Anterior cingulate cortex (tissue), 58 donors: Measurements from ENCODE around the gene MRPL33.
A peak's percentile ranks its signal among the peaks of the same experiment; 100 is the strongest.
"Not testable (repeated sequence)": the region's sequence is repeated elsewhere in the genome, so short reads cannot be mapped to it uniquely, and the experiment has no call there.

Experiments
- DNase-seq, 58 donors: peaks; one replicate each; lab custom pipeline; 2025; lab: John Stamatoyannopoulos, UW

Gene MRPL33

DNA sequence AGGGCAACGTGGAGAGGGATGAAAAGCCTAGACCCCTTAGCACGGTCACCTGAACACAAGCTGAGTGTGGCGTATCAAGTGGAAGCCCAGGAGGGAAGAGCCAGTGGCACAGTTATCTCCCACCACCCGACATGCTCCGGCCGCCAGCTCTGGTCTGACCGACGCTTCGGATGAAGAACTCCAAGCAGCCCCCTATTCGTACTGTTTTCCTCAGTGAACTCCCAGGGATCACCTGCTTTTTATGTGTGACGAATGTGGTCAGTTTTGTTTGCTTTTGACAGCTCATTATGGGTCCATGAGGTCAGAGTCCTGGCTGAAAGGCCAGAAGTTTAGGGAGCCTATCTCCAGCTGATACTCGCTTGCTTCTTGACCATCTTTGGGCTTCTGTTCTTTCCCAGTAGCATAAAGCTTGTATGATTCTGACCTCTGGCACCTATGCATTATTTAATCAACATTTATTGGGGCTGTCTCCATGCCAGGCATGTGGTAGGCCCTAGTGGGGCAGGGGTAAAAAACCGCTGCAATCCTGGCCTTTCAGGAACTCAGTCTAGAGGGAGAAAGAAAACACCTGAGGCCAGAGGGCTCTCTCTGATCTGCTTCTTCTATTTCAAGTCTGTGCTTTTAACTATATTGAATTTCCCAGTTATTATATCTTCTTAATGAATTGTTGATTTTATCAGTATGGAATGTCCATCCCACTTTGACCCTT is 33.0 kb upstream of the MRPL33 start:
- DNase-seq: no peak

DNA sequence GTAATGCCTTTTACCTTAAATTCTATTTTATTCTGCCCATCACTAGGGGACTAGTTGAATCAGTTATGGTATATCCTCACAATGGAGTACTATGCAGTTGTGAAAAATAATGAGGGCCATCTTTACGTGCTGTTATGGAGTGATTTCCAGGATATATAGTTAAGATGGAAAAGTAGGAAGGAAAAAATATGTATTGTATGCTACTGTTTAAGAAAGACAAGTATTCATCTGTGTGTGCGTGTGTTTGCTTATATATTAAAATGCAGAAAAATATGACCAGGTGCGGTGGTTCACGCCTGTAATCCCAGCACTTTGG is 32.5 kb upstream of the MRPL33 start:
- no peak for DNase-seq

DNA sequence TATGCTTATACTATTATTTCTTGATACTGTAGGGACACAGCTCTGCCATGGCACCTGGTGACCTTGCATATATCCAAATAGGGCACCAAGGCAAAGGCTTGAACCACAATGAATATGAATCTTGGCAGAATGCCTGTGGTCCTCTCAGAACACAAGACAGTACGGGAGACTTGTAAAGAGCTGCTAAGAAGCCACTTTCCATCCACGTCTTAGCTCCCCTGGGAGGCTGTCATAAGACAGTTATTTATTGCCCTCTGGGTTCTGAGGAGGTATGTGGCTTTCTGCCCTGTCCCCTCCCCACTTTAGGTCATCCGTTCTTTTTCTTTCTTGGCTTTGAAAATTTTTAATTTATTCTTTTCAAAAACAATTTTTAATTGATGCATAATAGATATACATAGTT is 29.8 kb upstream of the MRPL33 start:
- DNase-seq: no peak

DNA sequence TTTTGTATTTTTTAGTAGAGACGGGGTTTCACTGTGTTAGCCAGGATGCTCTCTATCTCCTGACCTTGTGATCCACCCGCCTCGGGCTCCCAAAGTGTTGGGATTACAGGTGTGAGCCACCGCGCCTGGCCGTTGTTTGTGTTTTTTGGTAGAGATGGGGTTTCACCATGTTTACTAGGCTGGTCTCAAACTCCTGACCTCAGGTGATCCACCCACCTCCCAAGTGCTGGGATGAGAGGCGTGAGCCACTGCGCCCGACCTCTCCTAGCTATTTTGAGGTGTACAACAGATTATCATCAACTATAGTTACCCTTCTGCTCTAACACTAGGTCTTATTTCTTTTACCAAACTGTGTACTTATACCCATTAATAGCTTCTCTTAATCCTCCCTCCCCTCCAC is 28.9 kb upstream of the MRPL33 start:
- DNase-seq: no peak

DNA sequence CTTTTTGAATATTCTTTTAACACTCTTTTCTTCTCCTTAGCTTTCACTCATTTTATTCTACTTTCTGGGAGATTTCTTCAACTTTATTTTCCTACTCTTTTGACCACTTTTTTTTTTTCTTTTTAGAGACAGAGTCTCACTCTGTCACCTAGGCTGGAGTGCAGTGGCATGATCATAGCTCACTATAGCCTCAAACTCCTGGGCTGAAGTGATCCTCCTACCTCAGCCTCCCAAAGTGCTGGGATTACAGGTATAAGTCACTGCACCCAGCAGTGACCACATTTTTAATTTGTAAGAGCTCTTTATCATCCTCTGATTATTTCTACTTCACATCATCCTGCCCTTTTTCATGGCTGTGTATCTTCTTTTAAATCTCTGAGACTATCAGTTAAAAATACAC is 26.0 kb upstream of the MRPL33 start:
- not testable (repeated sequence) for DNase-seq

DNA sequence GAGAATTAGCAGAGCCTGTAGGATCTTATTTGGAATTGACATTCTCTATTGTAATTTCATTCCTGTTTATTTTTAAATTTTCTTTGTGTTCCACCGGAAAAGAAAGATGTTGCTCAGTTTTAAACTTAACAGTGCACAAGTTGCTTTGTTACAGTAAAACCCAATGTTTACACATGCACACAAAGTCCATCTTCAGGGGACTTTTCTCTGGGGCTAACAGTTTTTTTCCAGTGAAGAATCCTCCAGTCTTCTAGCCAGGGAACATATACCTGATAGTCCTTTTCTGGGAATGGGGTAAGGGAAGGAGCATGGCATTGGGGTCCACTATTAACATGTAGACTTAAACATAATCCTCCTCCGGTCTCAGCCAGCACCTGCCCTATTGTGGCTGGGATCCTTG is 25.2 kb upstream of the MRPL33 start:
- no peak for DNase-seq

DNA sequence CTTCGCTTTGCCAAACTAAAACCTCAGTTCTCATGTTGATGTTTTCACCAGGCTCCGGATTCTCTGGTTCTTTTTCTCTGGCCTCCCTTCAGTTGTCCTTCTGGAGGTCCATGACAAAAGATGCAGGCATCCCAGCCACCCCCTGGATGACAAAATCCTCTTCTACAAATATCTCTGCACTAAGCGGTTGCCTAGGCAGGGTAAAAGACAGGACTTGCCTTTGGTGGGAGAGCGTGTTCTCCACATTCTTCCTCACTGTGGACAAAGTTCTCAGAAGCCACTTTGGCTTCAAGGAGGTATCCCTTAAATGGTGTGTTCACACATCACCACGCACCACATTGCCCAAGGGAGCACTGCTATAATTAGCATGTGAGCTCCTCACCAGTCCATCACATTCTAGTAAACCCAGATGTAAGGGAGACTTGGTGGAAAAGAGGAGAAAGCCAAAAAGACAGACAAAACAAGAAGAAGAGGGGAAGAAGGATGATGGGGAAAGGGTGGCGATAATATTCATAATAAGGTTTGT is 23.6 kb upstream of the MRPL33 start:
- peak in 2 of 58 donors; percentile 20 to 41 for DNase-seq

DNA sequence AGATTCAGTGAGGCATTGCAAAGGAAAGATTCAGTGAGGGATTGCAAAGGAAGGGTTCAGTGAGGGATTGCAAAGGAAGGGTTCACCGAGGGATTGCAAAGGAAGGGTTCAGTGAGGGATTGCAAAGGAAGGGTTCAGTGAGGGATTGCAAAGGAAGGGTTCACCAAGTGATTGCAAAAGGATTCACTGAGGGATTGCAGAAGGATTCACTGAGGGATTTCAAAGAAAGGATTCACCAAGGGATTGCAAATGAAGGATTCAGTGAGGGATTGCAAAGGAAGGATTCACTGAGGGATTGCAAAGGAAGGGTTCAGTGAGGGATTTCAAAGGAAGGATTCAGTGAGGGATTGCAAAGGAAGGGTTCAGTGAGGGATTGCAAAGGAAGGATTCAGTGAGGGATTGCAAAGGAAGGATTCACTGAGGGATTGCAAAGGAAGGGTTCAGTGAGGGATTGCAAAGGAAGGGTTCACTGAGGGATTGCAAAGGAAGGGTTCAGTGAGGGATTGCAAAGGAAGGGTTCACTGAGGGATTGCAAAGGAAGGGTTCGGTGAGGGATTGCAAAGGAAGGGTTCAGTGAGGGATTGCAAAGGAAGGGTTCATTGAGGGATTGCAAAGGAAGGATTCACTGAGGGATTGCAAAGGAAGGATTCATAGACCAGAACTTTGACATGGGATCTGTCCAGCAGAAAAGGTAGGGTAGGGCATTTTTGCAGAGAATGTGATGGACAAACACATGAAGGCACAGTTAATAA is 22.5 kb upstream of the MRPL33 start:
- not testable (repeated sequence) for DNase-seq

DNA sequence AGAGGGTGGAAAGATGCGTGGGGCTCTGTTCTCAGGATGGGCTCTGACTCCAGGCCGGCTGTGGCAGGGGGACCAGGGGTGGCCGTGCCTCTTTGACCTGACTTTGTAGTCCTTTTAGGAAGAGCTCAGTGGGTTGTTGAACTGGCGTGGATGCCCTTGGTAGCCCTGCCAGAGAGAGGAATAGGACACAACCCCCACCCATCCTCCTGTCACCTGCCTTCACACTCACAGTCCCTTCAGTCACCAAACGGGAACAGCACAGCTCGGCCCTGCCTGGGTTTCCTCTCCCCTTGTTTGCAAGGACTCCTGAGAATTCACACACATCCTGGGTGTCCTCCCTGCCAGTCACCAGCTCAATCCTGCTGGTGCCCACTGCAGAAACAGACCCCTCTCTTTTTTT is 20.1 kb upstream of the MRPL33 start:
- DNase-seq: no peak

DNA sequence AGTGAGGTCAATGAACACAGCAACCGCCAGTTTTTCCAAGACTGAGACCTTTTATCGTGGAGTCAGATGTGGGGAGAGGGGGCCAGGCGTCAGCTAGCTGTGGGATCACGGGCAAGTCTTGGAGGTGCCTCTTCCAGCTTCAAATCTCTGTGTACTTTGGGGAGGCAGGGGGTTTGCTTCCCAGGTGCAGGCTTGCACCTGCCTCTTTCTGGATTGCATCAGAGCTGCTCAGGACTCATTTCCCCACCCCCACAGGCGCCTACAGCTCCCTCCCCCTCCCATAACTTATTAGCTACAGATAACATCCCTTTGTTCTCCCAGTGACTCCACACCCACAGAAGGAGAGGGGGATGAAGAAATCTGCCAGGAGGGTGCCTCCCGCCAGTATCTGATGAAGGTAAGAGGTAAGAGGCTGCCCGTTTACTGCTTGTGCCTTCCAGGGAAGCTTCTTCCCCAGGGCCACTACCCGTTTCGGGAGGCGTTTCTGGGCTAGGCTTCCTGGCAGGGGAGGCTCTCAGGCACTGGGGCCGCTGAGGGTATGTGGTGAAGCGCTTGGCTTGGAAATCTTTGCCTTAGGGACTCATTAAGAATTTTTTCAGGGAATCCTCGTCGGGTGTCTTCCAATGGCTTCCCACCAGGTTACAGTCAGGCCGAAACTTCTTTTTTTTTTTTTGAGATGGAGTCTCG is 18.8 kb upstream of the MRPL33 start:
- DNase-seq: peak in 1 of 58 donors; percentile 25

DNA sequence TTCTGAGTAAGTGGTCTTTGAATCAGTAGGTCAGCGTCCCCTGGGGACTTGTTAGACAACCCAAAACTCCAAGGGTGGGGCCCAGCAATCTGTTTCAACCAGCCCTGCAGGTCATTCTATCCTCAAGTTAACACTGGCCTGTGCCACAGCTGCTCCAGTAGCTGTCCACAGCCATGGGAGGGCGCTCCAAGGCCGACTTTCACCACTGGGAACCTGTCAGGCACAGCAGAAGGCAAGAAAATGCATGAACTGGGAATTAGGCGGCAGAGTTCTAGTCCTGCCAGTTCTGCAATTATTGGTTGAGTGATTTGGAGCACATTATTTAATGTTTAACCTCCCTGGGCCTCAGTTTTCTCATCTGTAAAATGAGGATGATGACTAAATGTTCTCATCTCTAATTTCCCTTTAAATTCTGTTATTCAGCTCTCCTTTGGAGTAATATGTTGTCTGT is 17.4 kb upstream of the MRPL33 start:
- peak in 28 of 58 donors; percentile 3 to 64 (median 22) for DNase-seq

DNA sequence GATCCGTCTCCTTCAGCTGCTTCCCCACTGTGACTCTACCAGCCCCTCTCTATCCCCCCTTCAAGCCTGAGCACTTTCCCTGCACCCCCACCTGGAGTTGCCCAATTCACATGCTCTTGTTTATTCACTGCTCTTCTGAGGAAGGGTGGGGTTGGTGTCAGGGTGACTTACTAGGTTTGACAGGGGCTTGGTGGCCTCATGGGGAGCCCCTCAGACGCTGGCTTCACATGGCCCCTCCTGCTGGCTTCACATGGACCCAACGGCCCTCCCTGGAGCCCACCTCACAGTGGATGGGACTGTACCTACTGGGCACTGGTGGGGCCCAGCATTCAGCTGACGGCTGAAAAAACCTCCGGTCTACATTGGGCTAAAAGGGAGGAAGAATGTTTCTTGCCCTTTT is 16.7 kb upstream of the MRPL33 start:
- DNase-seq: no peak

DNA sequence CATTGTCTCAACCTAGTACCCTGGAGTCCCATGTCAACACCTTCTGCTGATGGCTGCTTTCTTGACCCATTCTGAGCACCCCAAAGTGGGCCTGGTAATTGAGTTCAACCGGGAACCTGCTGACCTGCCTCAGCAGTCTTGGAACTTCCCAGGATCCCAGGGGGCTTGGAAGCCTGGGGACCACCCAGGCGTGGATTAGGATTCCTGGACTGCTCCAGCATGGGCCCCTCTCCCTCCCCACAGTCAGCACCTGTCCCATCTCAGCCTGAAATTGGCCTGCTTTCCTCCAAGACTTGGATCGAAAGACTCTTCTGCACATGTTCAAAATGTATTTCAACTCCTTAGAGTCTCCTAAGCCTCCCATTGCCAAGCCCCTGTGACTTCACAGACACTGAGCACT is 15.4 kb upstream of the MRPL33 start:
- DNase-seq: no peak

DNA sequence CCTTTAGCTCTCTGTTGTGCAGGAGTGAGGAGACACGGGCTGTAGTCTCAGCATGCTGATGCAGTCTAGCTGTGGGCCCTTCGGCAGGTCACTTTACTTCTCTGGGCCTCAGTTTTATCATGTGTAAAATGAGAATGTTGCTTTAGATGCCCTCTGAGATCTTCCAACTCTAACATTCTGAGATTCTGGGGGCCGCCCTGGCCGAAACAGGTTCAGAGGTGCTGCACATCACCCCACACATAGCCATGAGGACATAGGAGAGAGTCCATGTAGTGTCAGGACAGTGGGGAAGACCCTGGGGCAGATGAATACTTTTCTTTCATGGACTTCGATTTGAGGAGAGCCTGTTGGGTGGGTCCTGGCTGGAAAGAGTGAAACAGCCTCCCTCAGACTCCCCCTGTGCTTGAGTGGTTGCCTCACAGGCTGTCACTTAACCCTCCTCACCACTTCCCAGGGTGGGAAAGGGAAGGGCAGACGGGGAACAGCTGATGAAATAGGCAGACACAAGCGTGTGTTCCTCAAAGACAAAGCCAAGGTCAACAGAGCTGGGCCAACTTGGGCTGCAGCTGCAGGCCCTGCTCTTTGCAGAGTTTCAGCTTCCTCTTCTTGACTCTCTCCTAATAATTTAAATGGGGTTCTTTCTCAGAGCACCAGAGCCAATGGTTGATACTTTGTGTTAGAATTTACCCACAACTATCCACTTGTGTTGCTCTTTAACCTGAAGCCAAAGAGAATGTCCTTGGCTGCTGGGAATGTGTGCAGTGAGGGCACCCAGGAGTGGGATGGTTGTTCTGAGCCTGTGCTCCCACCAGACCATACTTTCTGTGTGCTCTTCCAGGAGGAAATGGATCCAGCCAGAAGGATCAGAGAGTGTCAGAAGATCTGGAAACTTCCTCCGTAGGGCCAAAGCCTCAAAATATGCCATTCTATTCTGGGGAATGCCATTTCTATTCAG is 14.7 kb upstream of the MRPL33 start:
- DNase-seq: peak in 2 of 58 donors; percentile 9 to 11

DNA sequence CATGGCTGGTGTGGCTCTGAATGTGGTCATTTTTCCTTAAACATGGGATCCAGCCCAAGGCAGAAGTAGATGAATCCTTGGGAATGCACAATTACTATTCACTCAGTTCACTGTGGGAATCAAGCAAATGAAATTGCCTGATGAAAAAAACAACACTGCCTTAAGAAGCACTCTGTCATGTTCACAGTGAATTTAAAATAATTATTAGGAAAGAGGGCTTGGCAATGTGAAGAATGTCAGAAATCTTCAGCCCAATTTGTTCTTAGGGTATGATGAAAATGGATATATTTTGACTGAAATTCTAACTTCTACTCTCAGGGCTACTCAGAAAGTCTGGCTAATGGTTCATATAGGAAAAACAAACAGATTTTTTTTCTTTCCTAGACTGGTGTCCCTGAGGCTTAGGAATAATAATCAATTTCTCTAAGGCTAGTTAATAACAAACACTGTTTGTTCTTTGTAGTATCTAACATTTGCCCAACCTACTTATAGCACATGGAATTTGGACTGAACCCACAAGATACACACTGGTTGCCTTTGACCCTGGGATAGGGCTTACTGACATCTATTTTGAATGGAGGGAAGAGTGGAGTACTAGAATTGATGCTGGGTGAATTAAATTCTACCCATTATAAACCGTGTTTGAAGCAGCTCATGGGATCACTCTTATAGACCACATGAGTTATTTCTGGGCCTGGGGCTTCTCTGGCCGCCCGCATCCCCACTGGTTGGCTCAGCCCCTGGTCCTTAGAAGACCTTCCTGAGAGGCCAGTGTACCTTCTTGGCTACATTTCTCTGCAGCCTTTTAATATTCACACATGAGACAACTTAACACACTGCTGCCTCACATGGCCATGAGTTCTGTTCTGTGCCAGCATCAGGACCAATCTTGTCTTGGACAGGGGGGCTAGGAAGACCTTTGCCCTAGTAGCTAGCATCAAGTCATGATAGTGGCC is 8.3 kb upstream of the MRPL33 start:
- DNase-seq: no peak

DNA sequence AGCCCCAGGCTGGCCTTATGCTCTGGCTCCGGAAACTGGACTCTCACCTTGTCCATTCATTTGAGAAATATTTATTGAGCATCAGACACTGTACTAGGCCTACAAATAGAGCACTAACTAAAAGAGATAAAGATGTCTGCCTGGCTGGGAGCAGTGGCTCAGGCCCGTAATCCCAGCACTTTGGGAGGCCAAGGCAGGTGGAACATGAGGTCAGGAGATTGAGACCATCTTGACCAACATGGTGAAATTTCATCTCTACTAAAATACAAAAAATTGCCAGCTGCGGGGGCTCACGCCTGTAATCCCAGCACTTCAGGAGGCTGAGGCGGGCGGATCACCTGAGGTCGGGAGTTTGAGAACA is 7.6 kb upstream of the MRPL33 start:
- no peak for DNase-seq

DNA sequence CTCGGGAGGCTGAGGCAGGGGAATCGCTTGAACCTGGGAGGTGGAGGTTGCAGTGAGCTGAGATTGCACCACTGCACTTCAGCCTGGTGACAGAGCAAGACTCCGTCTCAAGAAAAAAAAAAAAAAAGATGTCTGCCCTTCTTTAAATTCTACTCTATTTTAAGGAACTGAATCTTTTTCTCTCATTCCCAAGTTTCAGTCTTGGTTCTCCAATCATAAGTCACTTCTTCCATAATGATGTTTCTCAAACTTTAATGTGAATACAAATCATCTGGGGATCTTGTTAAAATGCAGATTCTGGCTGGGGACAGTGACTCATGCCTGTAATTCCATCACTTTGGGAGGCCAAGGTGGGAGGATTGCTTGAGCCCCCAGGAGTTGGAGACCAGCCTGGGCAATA is 7.0 kb upstream of the MRPL33 start:
- not testable (repeated sequence) for DNase-seq

DNA sequence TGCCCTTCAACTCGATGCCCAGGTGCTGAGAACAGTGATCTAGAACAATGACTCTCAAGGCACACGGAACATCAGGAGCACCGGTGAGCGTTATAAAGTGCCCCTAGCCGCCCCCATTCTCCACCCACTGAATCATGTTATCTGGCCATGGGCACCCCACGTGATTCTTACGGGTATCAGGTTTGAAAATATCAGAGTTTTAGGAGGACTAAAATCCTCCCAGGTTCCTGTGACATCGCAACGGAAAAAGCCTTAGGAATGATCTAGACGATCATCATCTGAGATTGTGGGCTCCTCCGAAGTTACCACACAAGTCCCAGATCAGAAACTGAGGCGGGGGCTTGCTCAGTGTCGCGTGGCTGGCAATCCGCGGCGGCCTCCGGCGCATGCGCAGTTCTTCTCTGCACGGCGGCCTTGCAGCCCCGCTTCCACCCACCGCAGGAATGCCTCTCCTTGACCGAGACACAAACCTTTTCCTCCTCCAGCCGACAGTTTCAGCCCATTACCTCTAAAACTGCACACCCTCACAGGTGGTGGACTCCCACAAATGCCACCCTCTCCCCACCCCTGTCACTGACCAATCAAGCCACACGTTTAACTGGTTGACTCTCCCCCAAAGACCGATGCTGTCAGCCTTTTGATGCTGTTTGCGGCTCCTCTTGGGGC is 5.8 kb upstream of the MRPL33 start:
- peak in 20 of 58 donors; percentile 2 to 45 (median 10) for DNase-seq

DNA sequence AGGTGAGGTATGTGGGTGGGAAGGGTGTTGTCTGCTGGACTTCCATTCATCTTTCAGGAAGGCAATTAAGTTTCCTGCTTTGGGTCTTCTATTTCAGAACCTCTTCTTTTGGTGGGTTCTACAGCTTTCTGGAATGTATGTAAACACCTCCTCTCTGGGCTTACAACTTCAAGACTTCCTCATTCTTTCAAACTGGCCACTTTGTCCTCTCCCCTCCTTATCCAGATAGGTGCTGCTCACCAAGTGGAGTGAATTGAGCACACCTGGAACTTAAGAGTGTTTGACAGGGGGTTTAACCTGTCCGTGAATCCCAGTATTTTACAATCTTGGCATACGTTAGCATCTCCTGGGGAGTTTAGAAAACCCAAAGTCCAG is 5.2 kb upstream of the MRPL33 start:
- no peak for DNase-seq
